ENCODE data around the gene YRDC.

- TF ChIP-seq NR3C1 (CRISPR knock-in tag; conservative IDR thresholded peaks at IDR 0.05; ENCODE audit: low read depth), result no peak
- no peak for TF ChIP-seq PREB (CRISPR knock-in tag; IDR thresholded peaks at IDR 0.05; ENCODE audit: borderline replicate concordance)
- no peak for TF ChIP-seq CTCF (IDR thresholded peaks at IDR 0.05)
- no peak for TF ChIP-seq MAX (CRISPR knock-in tag; IDR thresholded peaks at IDR 0.05)
- no peak for TF ChIP-seq MLX (CRISPR knock-in tag; IDR thresholded peaks at IDR 0.05)
- no peak for TF ChIP-seq NFE2L1 (CRISPR knock-in tag; IDR thresholded peaks at IDR 0.05)
- no peak for TF ChIP-seq E2F5 (CRISPR knock-in tag; IDR thresholded peaks at IDR 0.05)
- no peak; the same call in 1 of the 2 replicates for TF ChIP-seq ZNF263 (CRISPR knock-in tag; IDR thresholded peaks at IDR 0.05; ENCODE audit: low read depth)
- no peak for TF ChIP-seq ZBTB21 (CRISPR knock-in tag; IDR thresholded peaks at IDR 0.05; ENCODE audit: borderline replicate concordance)
Measured at GRCh38 chr1:37763791-37764413, 44.1 kb downstream of the YRDC start.
